Lung (tissue), 16 donors: Measurements from ENCODE around the gene MCF2. TPM values are rescaled to one million over a fixed set of nuclear protein-coding genes. Genes with fewer than 3 reads are reported as not detected.

Experiments
- ATAC-seq: fragments of 200-7000 bp; cut with Tn5 transposase; one replicate; pipeline ENCODE4 v1.9.1; 2020; ENCODE audit warnings: moderate number of reproducible peaks; ENCODE audit not compliant: insufficient read depth, low FRiP score
- DNase-seq, 3 donors: peaks; one replicate each; pipeline ENCODE4 v3.0.0-alpha.2; 2013 to 2017
- H3K27ac ChIP-seq, 2 donors: one replicate each; pipeline ENCODE4 v1.5.1; 2013; ENCODE audit warnings: mild to moderate bottlenecking in 2 of 2, moderate library complexity in 2 of 2, control low read depth in 1 of 2, inconsistent platforms in 1 of 2, low read depth in 1 of 2, low read length in 1 of 2
- H3K27me3 ChIP-seq, 3 donors: one replicate each; pipeline ENCODE4 v1.5.1; 2013; ENCODE audit warnings: low read length in 2 of 3; ENCODE audit not compliant: control insufficient read depth in 3 of 3, insufficient read depth in 3 of 3
- H3K36me3 ChIP-seq, 4 donors: one replicate each; pipeline ENCODE4 v1.5.1; 2013; ENCODE audit warnings: low read length in 4 of 4, mild to moderate bottlenecking in 1 of 4, moderate library complexity in 1 of 4; ENCODE audit not compliant: control insufficient read depth in 4 of 4, insufficient read depth in 4 of 4
- H3K4me1 ChIP-seq, 5 donors: one replicate each; pipeline ENCODE4 v1.5.1; 2013; ENCODE audit warnings: low read length in 5 of 5, mild to moderate bottlenecking in 2 of 5, moderate library complexity in 1 of 5; ENCODE audit not compliant: control insufficient read depth in 5 of 5, insufficient read depth in 5 of 5
- H3K4me3 ChIP-seq: one replicate; pipeline ENCODE4 v1.5.1; 2013; ENCODE audit warnings: mild to moderate bottlenecking, control low read depth, moderate library complexity
- H3K9ac ChIP-seq, 2 donors: one replicate each; pipeline ENCODE4 v1.5.1; 2013; ENCODE audit warnings: low read length in 2 of 2, control low read depth in 1 of 2; ENCODE audit not compliant: insufficient read depth in 1 of 2
- H3K9me3 ChIP-seq, 4 donors: one replicate each; pipeline ENCODE4 v1.5.1; 2013; ENCODE audit warnings: low read length in 3 of 4, mild to moderate bottlenecking in 1 of 4, moderate library complexity in 1 of 4; ENCODE audit not compliant: control insufficient read depth in 4 of 4, insufficient read depth in 3 of 4
- WGBS, 2 donors: extraction: QIAGEN DNeasy Blood & Tissue Kit; methylation state at CpG; one replicate each; pipeline ENCODE4 v1.1.7; 2013; 5-methylcytosine and 5-hydroxymethylcytosine counted together
- long read RNA-seq, 5 donors: transcript quantifications; one replicate each; lab custom pipeline, GENCODE V29; 2026
- polyA plus RNA-seq, 2 donors: library from polyadenylated mRNA; stranded (reverse); fragments of 200-250 nt; gene quantifications; one replicate each; pipeline ENCODE4 v1.2.1, GENCODE V29; 2013
- total RNA-seq, 2 donors: library from RNA; depleted of rRNA in 1 of 2; stranded (reverse); fragments of >200 nt in 1 of 2; gene quantifications; one replicate each; pipeline ENCODE4 v1.2.1, GENCODE V29; 2014 to 2021
- TF ChIP-seq, protein P1 (sequence below): IDR thresholded peaks from 2 replicates; pipeline ENCODE4 v1.5.1; 2012; ENCODE audit warnings: mild to moderate bottlenecking; ENCODE audit errors: control extremely low read depth, extremely low read depth
- donor health status: control.
- donor health status: control.
- donor health status: Bipolar disorder and iron deficiency.
- donor health status: healthy.
- donor health status: DM: yes; HTN: yes; CAD: no.

The MCF2 gene, protein sequence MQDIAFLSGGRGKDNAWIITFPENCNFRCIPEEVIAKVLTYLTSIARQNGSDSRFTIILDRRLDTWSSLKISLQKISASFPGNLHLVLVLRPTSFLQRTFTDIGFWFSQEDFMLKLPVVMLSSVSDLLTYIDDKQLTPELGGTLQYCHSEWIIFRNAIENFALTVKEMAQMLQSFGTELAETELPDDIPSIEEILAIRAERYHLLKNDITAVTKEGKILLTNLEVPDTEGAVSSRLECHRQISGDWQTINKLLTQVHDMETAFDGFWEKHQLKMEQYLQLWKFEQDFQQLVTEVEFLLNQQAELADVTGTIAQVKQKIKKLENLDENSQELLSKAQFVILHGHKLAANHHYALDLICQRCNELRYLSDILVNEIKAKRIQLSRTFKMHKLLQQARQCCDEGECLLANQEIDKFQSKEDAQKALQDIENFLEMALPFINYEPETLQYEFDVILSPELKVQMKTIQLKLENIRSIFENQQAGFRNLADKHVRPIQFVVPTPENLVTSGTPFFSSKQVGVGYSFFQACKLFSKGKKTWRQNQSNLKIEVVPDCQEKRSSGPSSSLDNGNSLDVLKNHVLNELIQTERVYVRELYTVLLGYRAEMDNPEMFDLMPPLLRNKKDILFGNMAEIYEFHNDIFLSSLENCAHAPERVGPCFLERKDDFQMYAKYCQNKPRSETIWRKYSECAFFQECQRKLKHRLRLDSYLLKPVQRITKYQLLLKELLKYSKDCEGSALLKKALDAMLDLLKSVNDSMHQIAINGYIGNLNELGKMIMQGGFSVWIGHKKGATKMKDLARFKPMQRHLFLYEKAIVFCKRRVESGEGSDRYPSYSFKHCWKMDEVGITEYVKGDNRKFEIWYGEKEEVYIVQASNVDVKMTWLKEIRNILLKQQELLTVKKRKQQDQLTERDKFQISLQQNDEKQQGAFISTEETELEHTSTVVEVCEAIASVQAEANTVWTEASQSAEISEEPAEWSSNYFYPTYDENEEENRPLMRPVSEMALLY
- total RNA-seq (under 1 TPM; 0.14 to 0.37 TPM), polyA plus RNA-seq (under 1 TPM; 0.10 to 0.14 TPM)
- long read RNA-seq, donor 1 = 0 reads
- long read RNA-seq, donor 2 = 0 reads
- long read RNA-seq, donor 3 = 0 reads
- long read RNA-seq, donor 4 = 0 reads
- long read RNA-seq, donor 5 = 0 reads

DNA sequence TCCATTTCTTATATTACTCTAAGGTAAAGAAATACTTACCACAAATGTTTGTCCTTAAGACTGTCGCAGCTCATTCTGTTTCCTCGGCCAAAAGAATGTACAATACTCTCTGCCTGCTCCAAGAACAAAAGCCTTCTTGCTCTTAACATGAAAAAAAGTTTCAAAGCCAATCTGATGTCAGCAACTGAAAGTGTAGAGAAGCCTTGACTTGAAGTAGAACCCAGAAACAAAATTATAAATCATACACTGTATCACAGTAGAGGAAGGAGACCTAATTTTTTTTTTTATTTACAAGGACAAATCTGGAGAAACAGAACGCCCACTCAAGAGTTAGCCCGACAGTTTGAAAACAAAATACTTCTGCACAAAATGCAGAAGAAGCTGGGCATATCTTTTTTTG lies at the start of gene MCF2:
TSS of gene MCF2 (minus strand) at position 101 of the 400 bp plus-strand sequence. CDS start 56,423 bp downstream, outside the sequence.
- no peak for DNase-seq
- no peak within 1 kb of the TSS for H3K27ac ChIP-seq
- TF ChIP-seq, protein P1, sequence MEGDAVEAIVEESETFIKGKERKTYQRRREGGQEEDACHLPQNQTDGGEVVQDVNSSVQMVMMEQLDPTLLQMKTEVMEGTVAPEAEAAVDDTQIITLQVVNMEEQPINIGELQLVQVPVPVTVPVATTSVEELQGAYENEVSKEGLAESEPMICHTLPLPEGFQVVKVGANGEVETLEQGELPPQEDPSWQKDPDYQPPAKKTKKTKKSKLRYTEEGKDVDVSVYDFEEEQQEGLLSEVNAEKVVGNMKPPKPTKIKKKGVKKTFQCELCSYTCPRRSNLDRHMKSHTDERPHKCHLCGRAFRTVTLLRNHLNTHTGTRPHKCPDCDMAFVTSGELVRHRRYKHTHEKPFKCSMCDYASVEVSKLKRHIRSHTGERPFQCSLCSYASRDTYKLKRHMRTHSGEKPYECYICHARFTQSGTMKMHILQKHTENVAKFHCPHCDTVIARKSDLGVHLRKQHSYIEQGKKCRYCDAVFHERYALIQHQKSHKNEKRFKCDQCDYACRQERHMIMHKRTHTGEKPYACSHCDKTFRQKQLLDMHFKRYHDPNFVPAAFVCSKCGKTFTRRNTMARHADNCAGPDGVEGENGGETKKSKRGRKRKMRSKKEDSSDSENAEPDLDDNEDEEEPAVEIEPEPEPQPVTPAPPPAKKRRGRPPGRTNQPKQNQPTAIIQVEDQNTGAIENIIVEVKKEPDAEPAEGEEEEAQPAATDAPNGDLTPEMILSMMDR = no peak
- no peaks in the 10 kb centered on the region for H3K4me1 ChIP-seq
- no peaks in the 10 kb centered on the region for H3K27me3 ChIP-seq
- 69 to 84% methylated on average over 4 of the region's 4 CpGs for WGBS, 2 donors
- no peak within 1 kb of the TSS for H3K9ac ChIP-seq
- H3K9me3 ChIP-seq = no peaks in the 10 kb centered on the region
- ATAC-seq = no peak
- H3K4me3 ChIP-seq = no peak within 1 kb of the TSS
- H3K36me3 ChIP-seq = no peaks in the 10 kb centered on the region

DNA sequence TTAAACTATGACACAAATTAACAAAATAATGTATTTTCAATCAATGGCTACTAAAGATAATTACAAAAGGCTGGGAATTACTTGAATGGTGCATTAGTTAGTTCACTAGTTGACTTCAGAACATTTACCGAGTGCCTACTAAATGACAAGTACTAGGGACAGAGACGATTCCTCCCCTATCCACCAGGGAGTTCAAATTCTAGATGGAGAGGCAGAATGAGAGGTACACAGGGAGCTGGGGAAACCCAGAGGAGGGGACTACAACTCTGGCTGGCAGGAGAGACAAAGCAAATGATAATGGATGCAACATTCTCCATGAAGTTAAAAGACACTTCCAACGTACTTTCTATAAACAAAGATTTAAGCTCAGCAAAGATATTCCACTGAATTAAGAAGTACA lies 43.1 kb upstream of the MCF2 start:
- TF ChIP-seq, protein P1 = no peak
- ATAC-seq (no peak), DNase-seq (no peak)
- Histone ChIP-seq H3K27ac (no peak overlapping the region), H3K4me3 (no peak overlapping the region), H3K9me3 (peaks cover 0 to 3% (median 2%) of the 10 kb centered on the region in 4 donors), H3K36me3 (no peaks in the 10 kb centered on the region), H3K27me3 (no peaks in the 10 kb centered on the region), H3K9ac (no peak overlapping the region), H3K4me1 (no peaks in the 10 kb centered on the region)
- WGBS, 2 donors = 70 to 95% methylated on average over 3 of the region's 3 CpGs

DNA sequence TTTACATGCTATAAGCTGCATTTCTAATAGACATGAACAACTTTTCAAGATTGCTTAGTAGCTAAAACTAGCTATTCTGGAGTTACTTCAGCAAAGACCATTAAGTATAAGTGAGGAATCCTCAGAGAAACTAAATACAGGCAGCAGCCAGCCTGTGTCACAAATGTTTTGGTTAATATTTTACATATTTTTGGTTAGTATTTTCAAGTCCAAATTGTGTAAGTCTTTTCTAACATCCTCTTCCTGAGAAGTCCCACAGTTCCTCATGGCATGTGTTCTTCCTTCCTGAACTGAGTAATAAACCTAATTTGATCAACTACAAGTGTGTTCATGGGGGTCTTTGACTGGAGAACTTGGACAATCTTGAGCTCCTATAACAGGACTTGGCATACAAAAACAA lies 42.4 kb upstream of the MCF2 start:
- H3K9me3 ChIP-seq = peaks cover 0 to 3% (median 2%) of the 10 kb centered on the region in 4 donors
- no peak overlapping the region for H3K9ac ChIP-seq
- H3K4me3 ChIP-seq = no peak overlapping the region
- no peak for ATAC-seq
- H3K4me1 ChIP-seq = no peaks in the 10 kb centered on the region
- TF ChIP-seq, protein P1 = no peak
- H3K27me3 ChIP-seq = no peaks in the 10 kb centered on the region
- DNase-seq = no peak
- H3K27ac ChIP-seq = no peak overlapping the region
- no peaks in the 10 kb centered on the region for H3K36me3 ChIP-seq
